OCI-LY3 (cell line): ENCODE results near the gene SEMA5B.

Experiments used
- CTCF ChIP-seq: fragments of 200-600, 300-600 bp; sonication (generic); IDR thresholded peaks from 2 replicates; pipeline ENCODE4 v1.5.1; 2014; ENCODE audit warnings: antibody characterized with exemption, low read length, low read depth
- EZH2phosphoT487 ChIP-seq: fragments of 200-600 bp; shearing (Covaris generic); IDR thresholded peaks from 2 replicates; pipeline ENCODE4 v1.6.1; 2018; ENCODE audit warnings: antibody characterized with exemption, mixed run types, low read depth

- TF ChIP-seq CTCF, result no peak
- no peak for TF ChIP-seq EZH2phosphoT487
These were observed 147.4 kb downstream of the SEMA5B start for GRCh38 chr3:122880173-122880572.
